Activated B cell treated with CpG ODN at 0.5 μM for 24 hours (primary cell): Measurements from ENCODE around the gene TRAP1. TPM values are rescaled to one million over a fixed set of nuclear protein-coding genes. Genes with fewer than 3 reads are reported as not detected.
A peak's percentile ranks its signal among the peaks of the same experiment; 100 is the strongest.

Experiments used
- ATAC-seq: fragments of 200-7000 bp; cut with Tn5 transposase; one replicate; pipeline ENCODE4 v1.10.0; 2021; ENCODE audit warnings: low read depth, mild to moderate bottlenecking, moderate library complexity
- CTCF ChIA-PET: fragments of 350-600 bp; sonication (Branson Sonifier 250); formaldehyde crosslinking; loops from one replicate; lab custom pipeline; 2021; ENCODE audit warnings: antibody characterized with exemption; lab: Charles Lee
- POLR2A ChIA-PET: fragments of 350-600 bp; sonication (Branson Sonifier 250); formaldehyde crosslinking; loops from one replicate; lab custom pipeline; 2021; ENCODE audit warnings: antibody characterized with exemption; lab: Charles Lee
- DNase-seq: peaks from one replicate; pipeline ENCODE4 v3.0.0; 2022
- H3K27ac Mint-ChIP-seq: one replicate; pipeline ENCODE4 v1.8.0; 2020; ENCODE audit warnings: mixed read lengths
- H3K27me3 Mint-ChIP-seq: one replicate; pipeline ENCODE4 v1.8.0; 2021; ENCODE audit warnings: mixed read lengths
- H3K36me3 Mint-ChIP-seq: one replicate; pipeline ENCODE4 v1.8.0; 2021; ENCODE audit warnings: low read depth, mixed read lengths
- H3K4me1 Mint-ChIP-seq: one replicate; pipeline ENCODE4 v1.8.0; 2021; ENCODE audit warnings: mixed read lengths
- H3K4me3 Mint-ChIP-seq: one replicate; pipeline ENCODE4 v1.8.0; 2020; ENCODE audit warnings: mild to moderate bottlenecking, mixed read lengths
- H3K9me3 Mint-ChIP-seq: one replicate; pipeline ENCODE4 v1.8.0; 2020; ENCODE audit warnings: mixed read lengths
- intact Hi-C: fragments of 100-400 bp; cut with micrococcal nuclease; formaldehyde crosslinking; loops from one replicate; pipeline ENCODE4 v1.15.1; 2024
- total RNA-seq: library from RNA; stranded (reverse); gene quantifications from 2 replicates; pipeline ENCODE4 v1.2.3, GENCODE V29; 2022
- TF ChIP-seq, protein P1 (sequence below): fragments of 200-600 bp; IDR thresholded peaks from one replicate; pipeline ENCODE4 v1.8.0; 2022; ENCODE audit warnings: antibody characterized with exemption, mild to moderate bottlenecking

TRAP1 gene
- total RNA-seq, 1 donor from 2014 or later = 82.2 TPM

DNA sequence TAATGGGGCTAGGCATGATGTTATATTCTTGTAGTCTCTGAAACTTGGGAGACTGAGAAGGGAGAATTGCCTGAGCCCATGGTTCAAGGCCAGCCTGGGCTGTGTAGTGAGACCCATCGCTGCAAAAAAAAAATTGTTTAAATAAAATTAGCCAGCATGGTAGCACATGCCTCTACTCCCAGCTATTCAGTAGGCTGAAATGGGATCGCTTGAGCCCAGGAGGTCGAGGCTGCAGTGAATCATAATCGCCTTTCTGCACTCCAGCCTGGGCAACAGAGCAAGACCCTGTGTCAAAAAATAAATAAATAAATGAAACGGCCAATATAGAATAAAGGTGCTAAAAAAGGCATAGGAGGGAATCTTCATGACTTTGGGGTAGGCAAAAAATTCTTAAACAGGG, 92.0 kb downstream of the TRAP1 start:
- H3K27ac Mint-ChIP-seq = peak overlapping the region; percentile 76
- H3K36me3 Mint-ChIP-seq = no peaks in the 10 kb centered on the region
- ChIA-PET CTCF (no interaction called here), POLR2A (interaction anchor here (0.7 to 2.1 kb wide), 2 partner anchors 13 to 1092 kb away, joined by 3 to 8 read pairs; partner anchors contain the start of gene SLX4)
- H3K4me1 Mint-ChIP-seq = peaks cover 51% of the 10 kb centered on the region
- H3K9me3 Mint-ChIP-seq = no peaks in the 10 kb centered on the region
- no peak overlapping the region for H3K4me3 Mint-ChIP-seq
- TF ChIP-seq, protein P1, sequence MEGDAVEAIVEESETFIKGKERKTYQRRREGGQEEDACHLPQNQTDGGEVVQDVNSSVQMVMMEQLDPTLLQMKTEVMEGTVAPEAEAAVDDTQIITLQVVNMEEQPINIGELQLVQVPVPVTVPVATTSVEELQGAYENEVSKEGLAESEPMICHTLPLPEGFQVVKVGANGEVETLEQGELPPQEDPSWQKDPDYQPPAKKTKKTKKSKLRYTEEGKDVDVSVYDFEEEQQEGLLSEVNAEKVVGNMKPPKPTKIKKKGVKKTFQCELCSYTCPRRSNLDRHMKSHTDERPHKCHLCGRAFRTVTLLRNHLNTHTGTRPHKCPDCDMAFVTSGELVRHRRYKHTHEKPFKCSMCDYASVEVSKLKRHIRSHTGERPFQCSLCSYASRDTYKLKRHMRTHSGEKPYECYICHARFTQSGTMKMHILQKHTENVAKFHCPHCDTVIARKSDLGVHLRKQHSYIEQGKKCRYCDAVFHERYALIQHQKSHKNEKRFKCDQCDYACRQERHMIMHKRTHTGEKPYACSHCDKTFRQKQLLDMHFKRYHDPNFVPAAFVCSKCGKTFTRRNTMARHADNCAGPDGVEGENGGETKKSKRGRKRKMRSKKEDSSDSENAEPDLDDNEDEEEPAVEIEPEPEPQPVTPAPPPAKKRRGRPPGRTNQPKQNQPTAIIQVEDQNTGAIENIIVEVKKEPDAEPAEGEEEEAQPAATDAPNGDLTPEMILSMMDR = no peak
- ATAC-seq (no peak), DNase-seq (no peak)
- no peaks in the 10 kb centered on the region for H3K27me3 Mint-ChIP-seq
- intact Hi-C loops = no loop called here

DNA sequence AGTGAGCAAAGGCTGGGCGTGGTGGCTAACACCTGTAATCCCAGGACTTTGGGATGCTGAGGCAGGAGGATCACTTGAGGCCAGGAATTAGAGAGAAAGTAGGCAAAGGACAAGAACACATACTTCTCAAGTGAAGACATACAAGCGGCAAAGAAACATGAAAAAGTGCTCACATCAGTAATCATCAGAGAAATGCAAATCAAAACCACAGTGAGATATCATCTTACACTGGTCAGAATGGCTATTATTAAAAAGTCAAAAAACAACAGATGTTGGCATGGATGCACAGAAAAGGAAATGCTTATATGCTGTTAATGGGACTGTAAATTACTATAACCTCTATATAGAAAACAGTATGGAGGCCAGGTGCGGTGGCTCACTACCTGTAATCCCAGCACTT, 93.7 kb downstream of the TRAP1 start:
- DNase-seq (no peak), ATAC-seq (no peak)
- Mint-ChIP-seq H3K27ac (no peak overlapping the region), H3K9me3 (no peaks in the 10 kb centered on the region), H3K4me1 (peaks cover 52% of the 10 kb centered on the region), H3K4me3 (peak overlapping the region; percentile 62), H3K36me3 (no peaks in the 10 kb centered on the region), H3K27me3 (no peaks in the 10 kb centered on the region)
- CTCF ChIA-PET = interaction anchor here (0.9 kb wide), 1 partner anchor 14 kb away, joined by 5 read pairs; no protein-coding TSS in a partner anchor
- intact Hi-C loops = no loop called here
- POLR2A ChIA-PET = interaction anchor here (0.8 kb wide), 1 partner anchor 12 kb away, joined by 7 read pairs; no protein-coding TSS in a partner anchor
- TF ChIP-seq, protein P1 = no peak

DNA sequence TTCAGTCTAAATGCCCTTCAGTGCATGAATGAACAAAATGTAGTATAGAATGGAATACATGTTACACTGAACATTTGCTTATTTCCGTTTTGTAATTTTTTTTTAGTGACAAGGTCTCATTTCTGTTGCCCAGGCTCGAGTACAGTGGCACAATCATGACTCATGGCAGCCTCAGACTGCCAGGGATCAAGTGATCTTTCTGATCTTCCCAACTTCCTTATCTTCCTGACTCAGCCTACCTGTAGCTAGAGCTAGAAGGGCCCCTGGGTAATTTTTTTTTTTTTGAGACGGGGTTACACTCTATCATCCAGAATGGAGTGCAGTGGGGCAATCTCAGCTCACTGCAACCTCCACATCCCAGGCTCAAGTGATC, 98.6 kb downstream of the TRAP1 start:
- peaks cover 35% of the 10 kb centered on the region for H3K4me1 Mint-ChIP-seq
- ATAC-seq = peak; percentile 18
- intact Hi-C loops = loop anchor here (10.0 kb wide), 1 partner anchor 464 kb away; no protein-coding TSS in a partner anchor
- no peak overlapping the region for H3K27ac Mint-ChIP-seq
- no peaks in the 10 kb centered on the region for H3K9me3 Mint-ChIP-seq
- H3K27me3 Mint-ChIP-seq = no peaks in the 10 kb centered on the region
- no peak overlapping the region for H3K4me3 Mint-ChIP-seq
- no peak for DNase-seq
- TF ChIP-seq, protein P1 = no peak
- ChIA-PET POLR2A (no interaction called here), CTCF (no interaction called here)
- H3K36me3 Mint-ChIP-seq = peaks cover 21% of the 10 kb centered on the region

DNA sequence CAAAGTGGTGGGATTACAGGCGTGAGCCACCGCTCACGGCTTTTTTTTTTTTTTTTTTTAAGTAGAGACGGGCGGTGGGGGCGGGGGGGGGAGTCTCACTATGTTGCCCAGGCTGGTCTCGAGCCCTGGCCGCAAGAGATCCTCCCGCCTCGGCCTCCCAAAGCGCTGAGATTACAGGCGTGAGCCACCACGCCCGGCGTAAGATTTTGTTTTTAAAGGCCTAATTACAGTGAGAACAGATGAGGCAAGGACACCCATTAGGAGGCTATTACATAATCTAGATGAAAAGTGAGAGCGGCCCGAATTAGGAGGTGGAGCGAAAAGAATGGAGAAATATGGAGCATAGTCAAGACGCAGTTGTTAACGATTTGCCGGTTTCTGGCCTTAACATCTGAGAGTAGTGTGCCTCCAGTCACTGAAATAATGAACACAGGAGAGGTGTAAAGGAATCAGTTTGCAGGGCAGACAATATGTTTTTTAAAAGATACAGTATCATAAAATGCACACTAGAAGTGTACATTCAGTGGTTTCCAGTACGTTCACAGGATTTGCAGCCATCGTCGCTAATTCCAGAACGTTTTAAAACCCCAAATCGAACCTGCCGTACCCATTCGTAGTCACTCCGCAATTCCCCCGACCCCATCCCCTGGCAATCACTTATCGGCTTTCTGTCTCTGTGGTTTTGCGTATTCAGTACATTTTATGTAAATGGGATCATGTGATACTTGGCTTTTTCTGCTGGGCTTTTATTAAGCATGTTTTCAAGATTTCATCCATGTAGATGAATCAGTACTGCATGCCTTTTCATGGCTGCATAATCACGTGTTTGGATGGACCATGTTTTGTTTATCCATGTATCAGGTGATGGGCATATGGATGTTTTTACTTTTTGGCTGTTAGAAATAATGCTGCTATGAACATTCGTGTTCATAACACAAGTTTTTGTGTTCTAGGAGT, 104.5 kb downstream of the TRAP1 start:
- H3K27ac Mint-ChIP-seq = peak overlapping the region; percentile 57
- DNase-seq (no peak), ATAC-seq (no peak)
- no peaks in the 10 kb centered on the region for H3K27me3 Mint-ChIP-seq
- H3K36me3 Mint-ChIP-seq = peaks cover 26% of the 10 kb centered on the region
- peak overlapping the region; percentile 100 for H3K4me3 Mint-ChIP-seq
- TF ChIP-seq, protein P1 = no peak
- H3K9me3 Mint-ChIP-seq = no peaks in the 10 kb centered on the region
- intact Hi-C loops = loop anchor here (5.0 to 10.0 kb wide), 2 partner anchors 458 to 660 kb away; partner anchors contain the start of gene TFAP4
- peaks cover 49% of the 10 kb centered on the region for H3K4me1 Mint-ChIP-seq
- ChIA-PET CTCF (interaction anchor here (0.9 kb wide), 1 partner anchor 32 kb away, joined by 3 read pairs; no protein-coding TSS in a partner anchor), POLR2A (interaction anchor here (0.8 to 1.4 kb wide), 8 partner anchors 9 to 330 kb away, joined by 3 to 8 read pairs (median 5); partner anchors contain the start of gene TRAP1)
